K562 (cell line): ENCODE results near the gene ATP9A. TPM values are rescaled to one million over a fixed set of nuclear protein-coding genes. Genes with fewer than 3 reads are reported as not detected.

ENCODE experiments used
- ARID1B ChIP-seq: fragments of 450-650 bp; IDR thresholded peaks from 2 replicates; pipeline ENCODE4 v1.6.1; 2016; ENCODE audit warnings: antibody characterized with exemption, mild to moderate bottlenecking, inconsistent platforms
- CBFA2T2 ChIP-seq: fragments of 450-650 bp; conservative IDR thresholded peaks from 2 replicates; pipeline ENCODE4 v1.6.1; 2017; ENCODE audit warnings: mild to moderate bottlenecking
- CBFA2T3 ChIP-seq: fragments of 450-650 bp; IDR thresholded peaks from 2 replicates; pipeline ENCODE4 v1.6.1; 2017
- EP300 ChIP-seq: IDR thresholded peaks from 2 replicates; pipeline ENCODE4 v1.6.1; 2012; ENCODE audit warnings: low read length, improper control_type of control experiment
- ETV5 ChIP-seq: sonication (generic); formaldehyde crosslinking; IDR thresholded peaks from 2 replicates; pipeline ENCODE4 v1.4.0; 2020; ENCODE audit warnings: low read depth, mild to moderate bottlenecking, missing genetic modification reagents
- FOSL1 ChIP-seq: fragments of 200-800 bp; sonication (Bioruptor generic); conservative IDR thresholded peaks from 2 replicates; pipeline ENCODE4 v1.6.1; 2016; ENCODE audit warnings: missing genetic modification characterization, missing compliant biosample characterization
- FOXJ2 ChIP-seq: fragments of 200-800 bp; sonication (Bioruptor generic); IDR thresholded peaks from 2 replicates; pipeline ENCODE4 v1.6.1; 2016; ENCODE audit warnings: missing genetic modification characterization, missing compliant biosample characterization
- MAFF ChIP-seq: IDR thresholded peaks from 2 replicates; pipeline ENCODE4 v1.6.1; 2012; ENCODE audit warnings: low read length, improper control_type of control experiment
- MAFG ChIP-seq: fragments of 450-650 bp; conservative IDR thresholded peaks from 2 replicates; pipeline ENCODE4 v1.6.1; 2016; ENCODE audit warnings: missing genetic modification characterization, missing compliant biosample characterization
- NCOR1 ChIP-seq: fragments of 450-650 bp; IDR thresholded peaks from 2 replicates; pipeline ENCODE4 v1.6.1; 2016; ENCODE audit warnings: mild to moderate bottlenecking, moderate library complexity
- STAT5A ChIP-seq: IDR thresholded peaks from 2 replicates; pipeline ENCODE4 v1.6.1; 2012; ENCODE audit warnings: low read length, inconsistent platforms, borderline replicate concordance
- TAL1 ChIP-seq: fragments of 450-650 bp; IDR thresholded peaks from 2 replicates; pipeline ENCODE4 v1.6.1; 2016; ENCODE audit warnings: mild to moderate bottlenecking
- TCF3 ChIP-seq: sonication (generic); formaldehyde crosslinking; IDR thresholded peaks from 2 replicates; pipeline ENCODE4 v1.4.0; 2020; ENCODE audit warnings: mild to moderate bottlenecking, missing genetic modification reagents
- TEAD4 ChIP-seq, 2 experiments: sonication (generic) in 1 of 2; formaldehyde crosslinking in 1 of 2; IDR thresholded peaks; 2 replicates each; pipeline versions ENCODE4 v1.6.1 to v1.8.0; 2012 to 2022; ENCODE audit warnings: borderline replicate concordance in 1 of 2, inconsistent platforms in 1 of 2, low read length in 1 of 2, mild to moderate bottlenecking in 1 of 2, missing genetic modification reagents in 1 of 2
- ZNF316 ChIP-seq: fragments of 450-650 bp; IDR thresholded peaks from 2 replicates; pipeline ENCODE4 v1.6.1; 2016
- ZNF766 ChIP-seq: fragments of 200-800 bp; sonication (Bioruptor generic); conservative IDR thresholded peaks from 2 replicates; pipeline ENCODE4 v1.6.1; 2016; ENCODE audit warnings: missing genetic modification characterization, missing compliant biosample characterization
- polyA plus RNA-seq, 8 experiments: library from polyadenylated mRNA; depleted of rRNA in 4 of 8; stranded (reverse) in 5 of 8; unstranded in 3 of 8; fragments of >200 nt; fragmentation: Nextera tagmentation in 2 of 8; fragmentation: Illumina TruSeq in 1 of 8; extraction: Ambion mirVana in 2 of 8; extraction: Trizol in 1 of 8; gene quantifications; 2 replicates each; pipeline versions ENCODE4 v1.2.1 to v1.2.3, GENCODE V29; 2011 to 2014; ENCODE audit warnings: inconsistent platforms in 1 of 8, missing spikeins in 1 of 8
- total RNA-seq, 7 experiments: library from RNA; depleted of rRNA in 6 of 7; stranded (reverse); fragments of >200 nt in 6 of 7; fragmentation: Illumina TruSeq in 2 of 7; extraction: Trizol in 2 of 7; gene quantifications; 2 replicates each; pipeline versions ENCODE4 v1.2.1 to v1.2.3, GENCODE V29; 2011 to 2021; ENCODE audit warnings: low replicate concordance in 1 of 7
- TF ChIP-seq, protein P1 (sequence below): fragments of 250-450 bp; sonication (Bioruptor Pico); IDR thresholded peaks from 2 replicates; pipeline ENCODE4 v1.5.0; 2021
- TF ChIP-seq, protein P2 (sequence below): sonication (generic); formaldehyde crosslinking; IDR thresholded peaks from 2 replicates; pipeline ENCODE4 v1.9.0; 2022; ENCODE audit warnings: mild to moderate bottlenecking, missing genetic modification reagents

ATP9A gene
- total and polyA plus RNA-seq, 9 of the 15 experiments (the other 6 are each of a cell fraction or from before 2014, with no cell fraction given): 0.18 to 0.62 (median 0.29) TPM

DNA sequence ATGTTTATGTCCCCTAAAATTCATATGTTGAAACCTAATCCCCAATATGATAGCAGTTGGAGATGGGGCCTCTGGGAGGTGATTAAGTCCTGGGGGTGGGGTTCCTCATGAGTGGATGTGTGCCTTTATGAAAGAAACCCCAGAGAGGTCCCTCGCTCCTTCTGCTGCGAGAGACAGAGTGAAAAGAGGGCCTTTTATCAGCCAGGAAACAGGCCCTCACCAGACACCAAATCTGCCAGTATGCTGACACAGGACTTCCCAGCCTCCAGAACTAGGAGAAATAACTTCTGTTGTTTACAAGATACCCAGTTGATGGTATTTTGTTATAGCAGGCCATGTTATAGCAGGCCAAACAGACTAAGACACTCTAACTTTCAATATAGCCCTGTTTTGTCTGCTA lies 124.8 kb downstream of the ATP9A start (continued):
- TF ChIP-seq TEAD4 (IDR thresholded peaks at IDR 0.05; ENCODE audit: low read length) (peak; percentile 41; the same call in 1 of the 2 replicates), TEAD4 (CRISPR knock-in tag; IDR thresholded peaks at IDR 0.05; ENCODE audit: borderline replicate concordance) (no peak), TAL1 (peak; percentile 48), FOSL1 (0 out of 2 replicates have a peak, but pooled peaks have one; percentile 4), MAFF (peak; percentile 5; the same call in 1 of the 2 replicates), ARID1B (peak; percentile 68), NCOR1 (peak; percentile 56), STAT5A (0 out of 2 replicates have a peak, but pooled peaks have one; percentile 11), CBFA2T3 (peak; percentile 75), ZNF766 (CRISPR knock-in tag) (0 out of 2 replicates have a peak, but pooled peaks have one; percentile 21), EP300 (peak; percentile 24; the same call in 1 of the 2 replicates), FOXJ2 (no peak), ZNF316 (peak; percentile 39; the same call in 1 of the 2 replicates), CBFA2T2 (peak; percentile 33), TCF3 (peak; percentile 78), ETV5 (peak; percentile 52; the same call in 1 of the 2 replicates), MAFG (0 out of 2 replicates have a peak, but pooled peaks have one; percentile 24)
- TF ChIP-seq, protein P1, sequence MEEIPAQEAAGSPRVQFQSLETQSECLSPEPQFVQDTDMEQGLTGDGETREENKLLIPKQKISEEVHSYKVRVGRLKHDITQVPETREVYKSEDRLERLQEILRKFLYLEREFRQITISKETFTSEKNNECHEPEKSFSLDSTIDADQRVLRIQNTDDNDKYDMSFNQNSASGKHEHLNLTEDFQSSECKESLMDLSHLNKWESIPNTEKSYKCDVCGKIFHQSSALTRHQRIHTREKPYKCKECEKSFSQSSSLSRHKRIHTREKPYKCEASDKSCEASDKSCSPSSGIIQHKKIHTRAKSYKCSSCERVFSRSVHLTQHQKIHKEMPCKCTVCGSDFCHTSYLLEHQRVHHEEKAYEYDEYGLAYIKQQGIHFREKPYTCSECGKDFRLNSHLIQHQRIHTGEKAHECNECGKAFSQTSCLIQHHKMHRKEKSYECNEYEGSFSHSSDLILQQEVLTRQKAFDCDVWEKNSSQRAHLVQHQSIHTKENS: no peak
- TF ChIP-seq, protein P2, sequence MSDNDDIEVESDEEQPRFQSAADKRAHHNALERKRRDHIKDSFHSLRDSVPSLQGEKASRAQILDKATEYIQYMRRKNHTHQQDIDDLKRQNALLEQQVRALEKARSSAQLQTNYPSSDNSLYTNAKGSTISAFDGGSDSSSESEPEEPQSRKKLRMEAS (CRISPR knock-in tag): no peak
